ENCODE results near the gene CDH13. TPM values are rescaled to one million over a fixed set of nuclear protein-coding genes. Genes with fewer than 3 reads are reported as not detected.

The CDH13 gene
- total RNA-seq, 2 donors from 2014 or later = 228 to 280 TPM

GRCh38 chr16:83835586-83836566 is 1209.1 kb downstream of the CDH13 start:
- H3K4me1 ChIP-seq (ENCODE audit: control insufficient read depth in 1 of 2, low read depth in 2 of 2) = no peaks in the 10 kb centered on the region
- H3K9me3 ChIP-seq = no peaks in the 10 kb centered on the region
- no peaks in the 10 kb centered on the region for H3K27me3 ChIP-seq (replicated peaks; ENCODE audit: insufficient read depth)
- ATAC-seq (ENCODE audit: insufficient number of reproducible peaks, low FRiP score, low read depth) (no peak), DNase-seq (ENCODE audit: low spot score) (no peak)
- no peak overlapping the region for H3K27ac ChIP-seq
- H3K36me3 ChIP-seq = no peaks in the 10 kb centered on the region
- no peak for TF ChIP-seq CTCF (IDR thresholded peaks at IDR 0.05)
- H3K4me3 ChIP-seq = no peak overlapping the region

- Histone ChIP-seq H3K4me1 (ENCODE audit: control insufficient read depth in 1 of 2, low read depth in 2 of 2) (no peaks in the 10 kb centered on the region), H3K9me3 (no peaks in the 10 kb centered on the region), H3K36me3 (no peaks in the 10 kb centered on the region), H3K27ac (no peak overlapping the region), H3K27me3 (replicated peaks; ENCODE audit: insufficient read depth) (no peaks in the 10 kb centered on the region), H3K4me3 (no peak overlapping the region)
- DNase-seq (ENCODE audit: low spot score) (no peak), ATAC-seq (ENCODE audit: insufficient number of reproducible peaks, low FRiP score, low read depth) (no peak)
- TF ChIP-seq CTCF (IDR thresholded peaks at IDR 0.05) = no peak
Measured at GRCh38 chr16:83837566-83837965, 1210.8 kb downstream of the CDH13 start.

GRCh38 chr16:83838151-83838550 is 1211.4 kb downstream of the CDH13 start:
- DNase-seq (ENCODE audit: low spot score) (no peak), ATAC-seq (ENCODE audit: insufficient number of reproducible peaks, low FRiP score, low read depth) (no peak)
- H3K36me3 ChIP-seq = no peaks in the 10 kb centered on the region
- no peaks in the 10 kb centered on the region for H3K4me1 ChIP-seq (ENCODE audit: control insufficient read depth in 1 of 2, low read depth in 2 of 2)
- TF ChIP-seq CTCF (IDR thresholded peaks at IDR 0.05) = no peak
- H3K27ac ChIP-seq = no peak overlapping the region
- no peaks in the 10 kb centered on the region for H3K27me3 ChIP-seq (replicated peaks; ENCODE audit: insufficient read depth)
- H3K9me3 ChIP-seq = no peaks in the 10 kb centered on the region
- H3K4me3 ChIP-seq = no peak overlapping the region

GRCh38 chr16:83839561-83839960 is 1212.8 kb downstream of the CDH13 start:
- H3K27ac ChIP-seq = no peak overlapping the region
- DNase-seq (ENCODE audit: low spot score) = no peak
- H3K9me3 ChIP-seq = no peaks in the 10 kb centered on the region
- no peaks in the 10 kb centered on the region for H3K36me3 ChIP-seq
- H3K4me3 ChIP-seq = no peak overlapping the region
- no peak for TF ChIP-seq CTCF (IDR thresholded peaks at IDR 0.05)
- H3K27me3 ChIP-seq (replicated peaks; ENCODE audit: insufficient read depth) = no peaks in the 10 kb centered on the region
- H3K4me1 ChIP-seq (ENCODE audit: control insufficient read depth in 1 of 2, low read depth in 2 of 2) = no peaks in the 10 kb centered on the region
- no peak for ATAC-seq (ENCODE audit: insufficient number of reproducible peaks, low FRiP score, low read depth)

GRCh38 chr16:83840060-83840617 is 1213.4 kb downstream of the CDH13 start:
- Histone ChIP-seq H3K36me3 (no peaks in the 10 kb centered on the region), H3K27ac (no peak overlapping the region), H3K27me3 (replicated peaks; ENCODE audit: insufficient read depth) (no peaks in the 10 kb centered on the region), H3K9me3 (no peaks in the 10 kb centered on the region), H3K4me1 (ENCODE audit: control insufficient read depth in 1 of 2, low read depth in 2 of 2) (no peaks in the 10 kb centered on the region), H3K4me3 (no peak overlapping the region)
- ATAC-seq (ENCODE audit: insufficient number of reproducible peaks, low FRiP score, low read depth) (no peak), DNase-seq (ENCODE audit: low spot score) (no peak)
- TF ChIP-seq CTCF (IDR thresholded peaks at IDR 0.05) = no peak
